Measurements from ENCODE around the gene EEFSEC.
A peak's percentile ranks its signal among the peaks of the same experiment; 100 is the strongest.

The EEFSEC gene

GRCh38 chr3:128354788-128355542 lies 201.7 kb downstream of the EEFSEC start:
- TF ChIP-seq, protein P1, sequence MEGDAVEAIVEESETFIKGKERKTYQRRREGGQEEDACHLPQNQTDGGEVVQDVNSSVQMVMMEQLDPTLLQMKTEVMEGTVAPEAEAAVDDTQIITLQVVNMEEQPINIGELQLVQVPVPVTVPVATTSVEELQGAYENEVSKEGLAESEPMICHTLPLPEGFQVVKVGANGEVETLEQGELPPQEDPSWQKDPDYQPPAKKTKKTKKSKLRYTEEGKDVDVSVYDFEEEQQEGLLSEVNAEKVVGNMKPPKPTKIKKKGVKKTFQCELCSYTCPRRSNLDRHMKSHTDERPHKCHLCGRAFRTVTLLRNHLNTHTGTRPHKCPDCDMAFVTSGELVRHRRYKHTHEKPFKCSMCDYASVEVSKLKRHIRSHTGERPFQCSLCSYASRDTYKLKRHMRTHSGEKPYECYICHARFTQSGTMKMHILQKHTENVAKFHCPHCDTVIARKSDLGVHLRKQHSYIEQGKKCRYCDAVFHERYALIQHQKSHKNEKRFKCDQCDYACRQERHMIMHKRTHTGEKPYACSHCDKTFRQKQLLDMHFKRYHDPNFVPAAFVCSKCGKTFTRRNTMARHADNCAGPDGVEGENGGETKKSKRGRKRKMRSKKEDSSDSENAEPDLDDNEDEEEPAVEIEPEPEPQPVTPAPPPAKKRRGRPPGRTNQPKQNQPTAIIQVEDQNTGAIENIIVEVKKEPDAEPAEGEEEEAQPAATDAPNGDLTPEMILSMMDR (IDR thresholded peaks at IDR 0.05), result no peak
- TF ChIP-seq ZFX (IDR thresholded peaks at IDR 0.05; ENCODE audit: borderline replicate concordance), result no peak
- H3K27ac ChIP-seq, result peak overlapping the region; percentile 98

DNA sequence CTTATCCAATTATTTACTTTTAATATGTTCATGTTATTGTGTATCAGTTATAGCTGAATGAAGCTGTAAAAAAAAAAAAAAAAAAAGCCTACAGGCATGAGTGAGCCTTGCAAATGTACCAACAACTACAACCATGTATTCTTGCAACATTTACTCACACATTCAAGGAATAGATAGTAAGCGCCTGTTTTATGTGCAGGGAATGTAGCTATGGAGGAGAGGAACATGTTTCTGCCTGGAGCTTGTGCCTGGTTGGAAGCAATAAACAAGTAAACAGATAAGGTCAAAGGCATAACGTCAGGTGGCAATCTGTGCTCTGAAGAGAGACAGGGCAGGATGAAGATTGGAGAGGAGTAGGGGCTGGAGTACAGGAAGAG lies 202.2 kb downstream of the EEFSEC start:
- H3K27ac ChIP-seq, result peak overlapping the region; percentile 98
- no peak for TF ChIP-seq ZFX (IDR thresholded peaks at IDR 0.05; ENCODE audit: borderline replicate concordance)
- TF ChIP-seq, protein P1 (IDR thresholded peaks at IDR 0.05), result no peak

DNA sequence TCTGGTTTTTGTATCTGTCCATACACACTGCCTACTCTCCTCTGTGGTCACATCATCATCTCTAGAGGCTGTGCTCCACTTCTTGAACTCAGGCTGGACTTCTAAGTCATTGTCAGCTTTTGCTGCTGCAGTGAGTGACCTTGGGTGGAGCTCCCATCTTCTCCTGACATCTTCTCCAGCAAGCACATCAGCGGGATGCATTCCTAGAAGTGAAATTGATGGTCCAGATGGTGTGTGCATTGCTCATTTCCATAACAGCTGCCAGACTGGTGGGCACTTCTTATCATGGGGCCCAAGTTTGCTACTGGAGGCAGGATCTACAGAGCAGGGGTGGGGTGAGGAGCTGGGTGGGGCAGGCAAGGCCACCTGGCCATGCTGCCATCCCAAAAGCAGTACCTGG lies 203.5 kb downstream of the EEFSEC start:
- peak overlapping the region; percentile 98; the same call in 1 of the 2 replicates for H3K27ac ChIP-seq
- TF ChIP-seq, protein P1 (IDR thresholded peaks at IDR 0.05), result no peak
- no peak for TF ChIP-seq ZFX (IDR thresholded peaks at IDR 0.05; ENCODE audit: borderline replicate concordance)

- TF ChIP-seq, protein P1 (IDR thresholded peaks at IDR 0.05), result no peak
- no peak for TF ChIP-seq ZFX (IDR thresholded peaks at IDR 0.05; ENCODE audit: borderline replicate concordance)
- H3K27ac ChIP-seq, result no peak overlapping the region
Observed at GRCh38 chr3:128357538-128357937, 204.3 kb downstream of the EEFSEC start.

GRCh38 chr3:128358156-128358895 lies 205.0 kb downstream of the EEFSEC start:
- no peak overlapping the region for H3K27ac ChIP-seq
- no peak for TF ChIP-seq ZFX (IDR thresholded peaks at IDR 0.05; ENCODE audit: borderline replicate concordance)
- TF ChIP-seq, protein P1 (IDR thresholded peaks at IDR 0.05), result no peak

GRCh38 chr3:128359060-128359664 lies 205.9 kb downstream of the EEFSEC start:
- H3K27ac ChIP-seq, result no peak overlapping the region
- TF ChIP-seq, protein P1 (IDR thresholded peaks at IDR 0.05), result no peak
- TF ChIP-seq ZFX (IDR thresholded peaks at IDR 0.05; ENCODE audit: borderline replicate concordance), result no peak
